ENCODE results near the gene VWC2L.

The VWC2L gene

GRCh38 chr2:214515111-214515510, 104.3 kb downstream of the VWC2L start:
- no peak for TF ChIP-seq CTCF (IDR thresholded peaks at IDR 0.05)

- TF ChIP-seq CTCF (IDR thresholded peaks at IDR 0.05) = no peak
These were observed 108.5 kb downstream of the VWC2L start for GRCh38 chr2:214519258-214519818.

- TF ChIP-seq CTCF (IDR thresholded peaks at IDR 0.05) = no peak
These were observed 118.2 kb downstream of the VWC2L start for GRCh38 chr2:214529021-214529420.

GRCh38 chr2:214529514-214529913, 118.7 kb downstream of the VWC2L start:
- TF ChIP-seq CTCF (IDR thresholded peaks at IDR 0.05) = no peak

GRCh38 chr2:214533541-214533940, 122.7 kb downstream of the VWC2L start:
- no peak for TF ChIP-seq CTCF (IDR thresholded peaks at IDR 0.05)

- no peak for TF ChIP-seq CTCF (IDR thresholded peaks at IDR 0.05)
These were observed 125.8 kb downstream of the VWC2L start for GRCh38 chr2:214536625-214537024.

GRCh38 chr2:214537929-214538328, 127.1 kb downstream of the VWC2L start:
- TF ChIP-seq CTCF (IDR thresholded peaks at IDR 0.05) = no peak

GRCh38 chr2:214542295-214542694, 131.4 kb downstream of the VWC2L start:
- TF ChIP-seq CTCF (IDR thresholded peaks at IDR 0.05) = no peak

Data from LNCAP (cell line).